GM19035 (cell line): ENCODE results near the gene KMT2A.

ENCODE experiments used
- ATAC-seq: cut with Tn5 transposase; IDR thresholded peaks from one replicate; pipeline ENCODE4 v1.9.1; 2021; ENCODE audit not compliant: unreplicated experiment

KMT2A gene

DNA sequence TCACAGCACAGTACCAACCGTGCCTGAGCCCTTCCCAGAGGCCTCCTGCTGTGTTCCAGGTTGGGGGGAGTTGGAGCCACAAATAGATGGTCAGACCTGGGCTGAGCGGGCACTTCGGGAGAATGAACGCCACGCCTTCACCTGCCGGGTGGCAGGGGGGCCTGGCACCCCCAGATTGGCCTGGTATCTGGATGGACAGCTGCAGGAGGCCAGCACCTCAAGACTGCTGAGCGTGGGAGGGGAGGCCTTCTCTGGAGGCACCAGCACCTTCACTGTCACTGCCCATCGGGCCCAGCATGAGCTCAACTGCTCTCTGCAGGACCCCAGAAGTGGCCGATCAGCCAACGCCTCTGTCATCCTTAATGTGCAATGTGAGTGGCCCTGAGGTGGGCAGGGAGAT is 95.8 kb downstream of the KMT2A start:
- no peak for ATAC-seq

GRCh38 chr11:118532852-118533768 is 96.8 kb downstream of the KMT2A start:
- ATAC-seq = no peak

GRCh38 chr11:118533769-118534729 is 97.8 kb downstream of the KMT2A start:
- ATAC-seq = no peak

GRCh38 chr11:118535261-118535660 is 99.0 kb downstream of the KMT2A start:
- no peak for ATAC-seq

GRCh38 chr11:118536726-118537125 is 100.4 kb downstream of the KMT2A start:
- ATAC-seq = no peak

DNA sequence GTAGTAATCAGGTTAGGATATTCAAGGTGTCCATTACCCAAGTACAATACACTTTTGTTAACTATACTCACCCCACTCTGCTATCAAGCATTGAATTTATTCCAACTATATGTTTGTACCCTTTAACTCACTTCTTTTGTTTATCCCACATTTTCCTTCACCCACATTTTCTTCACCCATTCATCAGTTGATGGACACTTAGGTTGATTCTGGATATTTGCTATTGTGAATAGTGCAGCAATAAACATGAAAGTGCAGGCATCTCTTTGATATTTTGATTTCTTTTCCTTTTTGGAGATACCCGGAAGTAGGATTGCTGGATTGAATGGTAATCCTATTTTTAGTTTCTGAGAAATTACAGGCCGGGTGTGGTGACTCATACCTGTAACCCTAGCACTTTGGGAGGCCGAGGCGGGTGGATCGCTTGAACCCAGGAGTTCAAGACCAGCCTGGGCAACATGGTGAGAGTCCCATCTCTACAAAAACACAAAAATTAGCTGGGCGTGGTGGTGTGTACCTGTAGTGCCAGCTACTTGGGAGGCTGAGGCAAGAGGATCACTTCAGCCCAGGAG is 101.2 kb downstream of the KMT2A start:
- no peak for ATAC-seq

GRCh38 chr11:118544010-118544646 is 107.8 kb downstream of the KMT2A start:
- ATAC-seq = no peak

GRCh38 chr11:118544647-118545010 is 108.3 kb downstream of the KMT2A start:
- no peak for ATAC-seq

- ATAC-seq = no peak
Measured at GRCh38 chr11:118545533-118545932, 109.2 kb downstream of the KMT2A start.

- no peak for ATAC-seq
Measured at GRCh38 chr11:118547132-118547531, 110.8 kb downstream of the KMT2A start.

GRCh38 chr11:118552341-118552740 is 116.0 kb downstream of the KMT2A start:
- no peak for ATAC-seq

DNA sequence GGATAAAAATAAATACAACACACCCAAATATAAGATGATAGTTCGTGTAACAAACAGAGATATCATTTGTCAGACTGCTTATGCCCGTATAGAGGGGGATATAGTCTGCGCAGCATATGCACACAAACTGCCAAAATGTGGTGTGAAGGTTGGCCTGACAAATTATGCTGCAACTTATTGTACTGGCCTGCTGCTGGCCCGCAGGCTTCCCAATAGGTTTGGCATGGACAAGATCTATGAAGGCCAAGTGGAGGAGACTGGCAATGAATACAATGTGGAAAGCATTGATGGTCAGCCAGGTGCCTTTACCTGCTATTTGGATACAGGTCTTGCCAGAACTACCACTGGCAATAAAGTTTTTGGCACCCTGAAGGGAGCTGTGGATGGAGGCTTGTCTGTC is 124.5 kb downstream of the KMT2A start:
- ATAC-seq = no peak

GRCh38 chr11:118565051-118565450 is 128.8 kb downstream of the KMT2A start:
- no peak for ATAC-seq

DNA sequence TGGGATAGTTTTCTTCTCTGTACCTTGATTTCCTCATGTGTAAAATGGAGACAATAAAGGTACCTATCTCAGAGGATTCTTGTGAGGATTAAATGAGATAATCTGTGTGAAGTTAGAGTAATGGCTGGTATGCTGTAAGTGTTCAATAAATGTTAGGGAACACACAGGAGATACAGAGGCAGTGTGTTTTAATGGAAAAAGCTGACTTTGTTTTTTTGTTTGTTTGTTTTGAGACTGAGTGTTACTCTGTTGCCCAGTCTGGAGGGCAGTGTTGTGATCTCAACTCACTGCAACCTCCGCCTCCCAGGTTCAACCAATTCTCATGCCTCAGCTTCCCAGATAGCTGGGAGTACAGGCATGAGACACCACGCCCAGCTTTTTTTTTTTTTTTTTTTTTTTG is 133.4 kb downstream of the KMT2A start:
- no peak for ATAC-seq

DNA sequence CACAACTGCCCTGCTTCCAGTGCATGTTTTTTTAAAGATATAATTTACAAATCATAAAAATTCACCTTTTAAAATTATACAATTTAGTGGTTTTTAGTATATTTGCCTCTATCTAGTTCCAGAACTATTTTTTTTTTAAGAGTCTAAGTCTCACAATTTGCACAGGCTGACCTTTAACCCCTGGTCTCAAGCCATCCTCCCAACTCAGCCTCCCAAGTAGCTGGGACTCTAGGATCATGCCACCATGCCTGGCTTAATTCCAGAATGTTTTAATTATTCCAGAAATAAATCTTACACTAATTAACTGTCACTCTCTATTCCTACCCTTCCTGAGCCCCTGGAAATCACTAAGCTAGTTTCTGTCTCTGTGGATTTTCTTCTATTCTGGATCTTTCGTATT is 134.5 kb downstream of the KMT2A start:
- no peak for ATAC-seq

GRCh38 chr11:118571701-118572060 is 135.4 kb downstream of the KMT2A start:
- ATAC-seq = peak; percentile 9

- ATAC-seq = peak; percentile 79
Measured at GRCh38 chr11:118572061-118572980, 136.0 kb downstream of the KMT2A start, which contains the start of gene ARCN1. Gene ARCN1, plus strand, starts transcription at chr11:118572409. Its CDS starts 139 bp downstream, at chr11:118572548.

DNA sequence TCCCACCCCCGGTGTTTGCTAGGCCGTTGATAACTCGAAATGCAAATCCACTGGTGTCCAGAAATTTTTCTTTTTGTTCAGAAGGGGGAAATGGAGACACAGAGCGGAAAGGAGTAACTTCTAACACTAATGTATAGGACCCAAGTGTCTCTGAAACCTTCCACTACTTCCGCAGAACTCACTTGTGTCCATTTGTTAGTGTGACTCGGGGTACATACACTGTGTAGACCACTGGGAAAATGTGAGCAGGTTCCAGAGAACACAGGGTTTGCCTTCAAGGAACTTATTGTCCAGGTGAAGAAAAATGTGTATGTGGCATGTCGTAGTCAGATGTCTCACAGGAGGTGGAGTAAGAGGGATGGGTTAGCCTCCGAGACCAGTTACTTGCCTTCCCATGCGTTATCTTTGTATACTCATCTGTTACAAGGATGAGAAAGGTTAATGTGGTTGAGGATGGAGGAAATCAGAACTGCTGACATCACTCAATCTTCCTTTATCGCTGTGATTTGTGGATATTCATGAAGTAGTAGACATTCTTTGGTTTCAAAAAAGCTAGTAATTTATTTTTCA is 136.8 kb downstream of the KMT2A start:
- ATAC-seq = peak; percentile 23

DNA sequence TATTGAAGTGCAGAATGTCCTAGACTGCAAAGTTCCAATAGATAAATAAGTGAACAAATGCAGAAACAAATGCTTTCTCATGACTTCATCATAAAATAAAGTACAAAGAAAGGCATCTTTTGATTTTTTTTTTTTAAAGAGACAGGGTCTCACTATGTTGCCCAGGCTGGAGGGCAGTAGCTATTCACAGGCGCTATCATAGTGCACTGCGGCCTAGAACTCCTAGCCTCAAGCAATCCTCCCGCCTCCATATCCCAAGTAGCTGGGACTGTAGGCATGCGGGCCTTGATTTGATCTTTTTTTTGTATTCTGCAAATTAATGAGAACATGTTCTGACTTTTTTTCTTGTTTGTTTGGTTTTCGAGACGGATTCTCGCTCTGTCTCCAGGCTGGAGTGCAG is 138.3 kb downstream of the KMT2A start:
- no peak for ATAC-seq
